Esophagus muscularis mucosa (tissue), 4 donors: ENCODE results near the gene CDKL5. TPM values are rescaled to one million over a fixed set of nuclear protein-coding genes. Genes with fewer than 3 reads are reported as not detected.

ENCODE experiments used
- DNase-seq: peaks from one replicate; pipeline ENCODE4 v3.0.0-alpha.2; 2017; ENCODE audit errors: extremely low spot score
- H3K27ac ChIP-seq, 4 donors: fragments of 200-600 bp; sonication (generic); replicated peaks in 1 of 4; 1 replicate in 3 of 4; 2 replicates in 1 of 4; pipeline ENCODE4 v1.5.1; 2016 to 2019; ENCODE audit warnings: mild to moderate bottlenecking in 1 of 4
- H3K27me3 ChIP-seq, 4 donors: fragments of 200-600 bp; sonication (generic); one replicate each; pipeline versions ENCODE4 v1.5.1 to v1.6.0; 2016 to 2019
- H3K36me3 ChIP-seq, 4 donors: fragments of 200-600 bp; sonication (generic); one replicate each; pipeline ENCODE4 v1.5.1; 2016 to 2019
- H3K4me1 ChIP-seq, 4 donors: fragments of 200-600 bp; sonication (generic); one replicate each; pipeline ENCODE4 v1.5.1; 2016 to 2019
- H3K4me3 ChIP-seq, 4 donors: fragments of 200-600 bp; sonication (generic); 1 replicate in 2 of 4; 2 replicates in 2 of 4; pipeline ENCODE4 v1.5.1; 2016 to 2019; ENCODE audit warnings: mild to moderate bottlenecking in 4 of 4, moderate library complexity in 1 of 4
- H3K9me3 ChIP-seq, 4 donors: fragments of 200-600 bp; sonication (generic); 1 replicate in 3 of 4; 2 replicates in 1 of 4; pipeline ENCODE4 v1.5.1; 2016 to 2019
- EP300 ChIP-seq: sonication (generic); formaldehyde crosslinking; IDR thresholded peaks from one replicate; pipeline ENCODE4 v1.6.1; 2017; ENCODE audit warnings: antibody characterized with exemption
- POLR2A ChIP-seq: fragments of 450-650 bp; IDR thresholded peaks from one replicate; pipeline ENCODE4 v1.6.1; 2017; ENCODE audit warnings: antibody characterized with exemption, moderate library complexity, mild to moderate bottlenecking, low read depth
- POLR2AphosphoS5 ChIP-seq, 2 donors: sonication (generic); formaldehyde crosslinking; IDR thresholded peaks; one replicate each; pipeline ENCODE4 v1.6.1; 2017; ENCODE audit warnings: antibody characterized with exemption in 2 of 2
- whole genome bisulfite sequencing: methylation state at CpG from one replicate; pipeline ENCODE4 v1.1.5; 2018; 5-methylcytosine and 5-hydroxymethylcytosine counted together
- intact Hi-C: fragments of 100-400 bp; cut with DNase I; formaldehyde crosslinking; loops from one replicate; pipeline ENCODE4 v1.15.1; 2023
- total RNA-seq, 4 donors: library from RNA; depleted of rRNA; stranded (reverse); fragments of >200 nt; gene quantifications; one replicate each; pipeline versions ENCODE4 v1.1.0 to v1.2.1, GENCODE V29; 2016
- TF ChIP-seq, protein P1 (sequence below), 3 experiments: fragments of 200-600 bp in 2 of 3; fragments of 450-650 bp in 1 of 3; sonication (generic) in 2 of 3; IDR thresholded peaks; one replicate each; pipeline ENCODE4 v1.5.1; 2017 to 2019; ENCODE audit warnings: antibody characterized with exemption in 3 of 3, mild to moderate bottlenecking in 2 of 3, moderate library complexity in 1 of 3

CDKL5 gene
- total RNA-seq, 4 donors from 2014 or later, result 3.7 to 6.5 (median 4.6) TPM

DNA sequence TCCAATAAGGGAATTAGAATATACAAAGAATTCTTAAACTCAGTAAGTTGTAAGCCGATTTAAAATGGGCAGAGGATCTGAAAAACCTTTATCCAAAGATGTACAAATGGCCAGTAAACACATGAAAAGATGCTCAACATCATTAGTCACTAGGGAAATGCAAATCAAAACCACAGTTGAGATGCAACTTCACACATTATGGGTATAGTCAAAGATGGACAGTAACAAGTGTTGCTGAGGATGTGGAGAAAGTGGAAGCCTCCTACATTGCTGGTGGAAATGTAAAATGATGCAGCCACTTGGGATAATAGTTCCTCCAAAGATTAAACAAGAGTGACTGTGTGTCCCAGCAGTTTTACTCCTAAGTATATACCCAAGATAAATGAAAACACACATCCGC lies 213.9 kb downstream of the CDKL5 start:
- no peak for DNase-seq
- H3K27me3 ChIP-seq, result no peaks in the 10 kb centered on the region
- no peak overlapping the region for H3K27ac ChIP-seq
- no peak overlapping the region for H3K4me3 ChIP-seq
- H3K4me1 ChIP-seq, result no peaks in the 10 kb centered on the region
- no peaks in the 10 kb centered on the region for H3K36me3 ChIP-seq
- TF ChIP-seq, protein P1, sequence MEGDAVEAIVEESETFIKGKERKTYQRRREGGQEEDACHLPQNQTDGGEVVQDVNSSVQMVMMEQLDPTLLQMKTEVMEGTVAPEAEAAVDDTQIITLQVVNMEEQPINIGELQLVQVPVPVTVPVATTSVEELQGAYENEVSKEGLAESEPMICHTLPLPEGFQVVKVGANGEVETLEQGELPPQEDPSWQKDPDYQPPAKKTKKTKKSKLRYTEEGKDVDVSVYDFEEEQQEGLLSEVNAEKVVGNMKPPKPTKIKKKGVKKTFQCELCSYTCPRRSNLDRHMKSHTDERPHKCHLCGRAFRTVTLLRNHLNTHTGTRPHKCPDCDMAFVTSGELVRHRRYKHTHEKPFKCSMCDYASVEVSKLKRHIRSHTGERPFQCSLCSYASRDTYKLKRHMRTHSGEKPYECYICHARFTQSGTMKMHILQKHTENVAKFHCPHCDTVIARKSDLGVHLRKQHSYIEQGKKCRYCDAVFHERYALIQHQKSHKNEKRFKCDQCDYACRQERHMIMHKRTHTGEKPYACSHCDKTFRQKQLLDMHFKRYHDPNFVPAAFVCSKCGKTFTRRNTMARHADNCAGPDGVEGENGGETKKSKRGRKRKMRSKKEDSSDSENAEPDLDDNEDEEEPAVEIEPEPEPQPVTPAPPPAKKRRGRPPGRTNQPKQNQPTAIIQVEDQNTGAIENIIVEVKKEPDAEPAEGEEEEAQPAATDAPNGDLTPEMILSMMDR (IDR thresholded peaks at IDR 0.05), result no peak
- WGBS, result 93% methylated on average over 2 of the region's 2 CpGs
- intact Hi-C loops, result no loop called here
- H3K9me3 ChIP-seq, result no peaks in the 10 kb centered on the region

DNA sequence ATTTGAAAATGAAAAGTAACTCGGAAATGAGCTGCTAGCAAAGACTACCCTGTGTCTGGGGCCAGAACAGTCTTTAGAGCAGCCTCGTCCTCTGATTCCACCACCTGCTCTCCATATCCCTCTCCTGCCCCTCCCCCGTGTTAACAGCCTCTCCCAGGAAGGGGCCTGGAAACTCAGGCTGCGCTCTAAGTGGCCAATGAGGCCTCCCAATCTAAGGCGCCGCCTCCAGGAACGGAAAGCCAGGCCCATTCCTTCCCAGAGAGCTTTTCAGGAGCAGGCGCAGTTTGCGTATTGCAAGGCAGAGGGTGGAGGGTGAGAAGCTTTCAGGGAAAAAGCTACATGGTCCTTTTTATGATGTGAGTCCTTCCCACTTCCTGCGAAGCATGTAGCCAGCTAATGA lies 215.3 kb downstream of the CDKL5 start:
- H3K36me3 ChIP-seq, result no peaks in the 10 kb centered on the region
- H3K4me3 ChIP-seq, result no peak overlapping the region
- no peaks in the 10 kb centered on the region for H3K4me1 ChIP-seq
- no peaks in the 10 kb centered on the region for H3K9me3 ChIP-seq
- TF ChIP-seq, protein P1 (IDR thresholded peaks at IDR 0.05), result no peak
- TF ChIP-seq EP300, result no peak
- H3K27ac ChIP-seq, result no peak overlapping the region
- intact Hi-C loops, result no loop called here
- no peak for DNase-seq
- no peaks in the 10 kb centered on the region for H3K27me3 ChIP-seq
- 53% methylated on average over 10 of the region's 10 CpGs for WGBS

DNA sequence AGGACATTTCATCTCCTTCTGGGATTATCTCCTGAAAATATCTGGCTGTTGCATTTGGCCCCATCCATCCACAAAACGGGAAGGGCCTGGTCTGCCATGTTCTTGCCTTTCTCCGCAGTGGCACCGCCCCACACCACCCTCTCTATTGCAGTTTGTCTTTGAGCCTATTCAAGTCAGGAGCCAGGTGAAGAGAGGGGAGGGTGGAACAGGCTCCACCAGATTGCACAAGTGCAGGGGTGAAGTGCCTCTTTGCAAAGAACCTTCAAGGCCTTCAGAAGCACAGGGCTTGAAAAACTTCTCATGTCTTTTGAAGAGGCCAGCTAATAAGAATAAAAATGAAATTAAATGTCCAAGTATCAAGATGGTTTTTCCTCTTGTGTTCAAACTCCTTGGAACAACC lies 217.8 kb downstream of the CDKL5 start:
- 81% methylated on average over 3 of the region's 3 CpGs for WGBS
- no peaks in the 10 kb centered on the region for H3K4me1 ChIP-seq

DNA sequence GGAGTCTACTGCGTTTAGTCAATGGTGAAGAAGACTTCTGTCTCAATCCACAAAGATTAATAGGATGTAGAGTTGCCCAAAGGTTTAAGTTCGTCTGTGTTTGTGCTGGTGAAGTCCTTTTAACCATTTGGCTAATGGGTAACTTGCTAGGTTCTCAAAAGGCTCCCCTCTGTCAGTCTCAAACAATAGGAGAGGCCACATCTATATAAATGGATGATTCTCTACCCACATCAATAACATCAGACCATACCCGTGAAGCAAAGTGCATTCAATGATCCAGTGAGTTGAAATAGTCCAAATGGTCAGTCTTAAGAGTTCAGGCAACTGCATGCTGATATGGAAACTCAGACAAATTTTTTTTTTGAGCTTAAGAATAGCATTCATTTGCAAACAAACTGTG lies 218.4 kb downstream of the CDKL5 start:
- no peak for DNase-seq
- no peaks in the 10 kb centered on the region for H3K27me3 ChIP-seq
- H3K27ac ChIP-seq, result no peak overlapping the region
- WGBS, result 61% methylated on average over 3 of the region's 3 CpGs
- H3K36me3 ChIP-seq, result no peaks in the 10 kb centered on the region
- TF ChIP-seq POLR2A (no peak), EP300 (no peak), POLR2AphosphoS5 (IDR thresholded peaks at IDR 0.05) (no peak)
- TF ChIP-seq, protein P1 (IDR thresholded peaks at IDR 0.05), result no peak
- H3K4me3 ChIP-seq, result no peak overlapping the region
- no peaks in the 10 kb centered on the region for H3K4me1 ChIP-seq
- intact Hi-C loops, result no loop called here
- H3K9me3 ChIP-seq, result no peaks in the 10 kb centered on the region

More for the DNA sequence above, 217.8 kb downstream of the CDKL5 start:
- TF ChIP-seq, protein P1 (IDR thresholded peaks at IDR 0.05), result no peak
- TF ChIP-seq POLR2AphosphoS5 (IDR thresholded peaks at IDR 0.05), result no peak
- TF ChIP-seq POLR2A, result no peak
- TF ChIP-seq EP300, result no peak
- H3K27me3 ChIP-seq, result no peaks in the 10 kb centered on the region
- no peaks in the 10 kb centered on the region for H3K9me3 ChIP-seq
- no peak for DNase-seq
- H3K36me3 ChIP-seq, result no peaks in the 10 kb centered on the region
- no peak overlapping the region for H3K27ac ChIP-seq
- H3K4me3 ChIP-seq, result no peak overlapping the region
- intact Hi-C loops, result no loop called here

DNA sequence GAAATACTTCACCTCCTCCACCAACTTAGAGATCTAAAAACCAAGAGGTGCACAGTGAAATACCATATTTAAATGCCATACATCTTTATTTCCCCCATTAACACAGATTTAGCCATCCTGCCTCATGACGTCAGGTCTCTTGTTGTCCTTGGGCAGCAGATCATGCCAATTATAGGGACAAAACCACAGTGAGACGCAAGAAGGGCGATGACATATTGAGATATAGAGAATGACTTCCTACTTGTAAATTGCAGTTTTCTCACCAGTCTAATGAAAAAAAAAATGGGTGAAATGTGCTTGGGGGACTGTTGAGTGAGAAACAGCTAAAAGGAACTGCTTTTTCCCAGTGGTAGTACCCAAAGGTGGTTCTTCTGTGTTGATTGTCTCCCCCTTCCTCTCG lies 222.2 kb downstream of the CDKL5 start:
- intact Hi-C loops, result no loop called here
- Histone ChIP-seq H3K27ac (no peak overlapping the region), H3K27me3 (no peaks in the 10 kb centered on the region), H3K9me3 (no peaks in the 10 kb centered on the region), H3K36me3 (no peaks in the 10 kb centered on the region), H3K4me3 (no peak overlapping the region), H3K4me1 (no peaks in the 10 kb centered on the region)
- 82% methylated on average over 4 of the region's 4 CpGs for WGBS
- TF ChIP-seq EP300 (no peak), POLR2AphosphoS5 (IDR thresholded peaks at IDR 0.05) (no peak), POLR2A (no peak)
- TF ChIP-seq, protein P1 (IDR thresholded peaks at IDR 0.05), result no peak
- no peak for DNase-seq
